Keratinocyte (primary cell): Measurements from ENCODE around the gene LCA5.

Source experiments
- CTCF ChIP-seq, 3 experiments: IDR thresholded peaks in 1 of 3; conservative IDR thresholded peaks in 1 of 3; optimal IDR thresholded peaks in 1 of 3; 2 replicates in 2 of 3; 3 replicates in 1 of 3; pipeline versions ENCODE3 to v1.5.1; 2011; ENCODE audit warnings: low read length in 3 of 3, mild to moderate bottlenecking in 3 of 3, moderate library complexity in 2 of 3, control low read depth in 1 of 3, inconsistent platforms in 1 of 3; ENCODE audit not compliant: insufficient read depth in 2 of 3; ENCODE audit errors: extremely low read depth in 1 of 3
- EZH2 ChIP-seq: IDR thresholded peaks from one replicate; pipeline ENCODE4 v1.6.1; 2012; ENCODE audit warnings: inconsistent platforms, mild to moderate bottlenecking, low read length, moderate library complexity

DNA sequence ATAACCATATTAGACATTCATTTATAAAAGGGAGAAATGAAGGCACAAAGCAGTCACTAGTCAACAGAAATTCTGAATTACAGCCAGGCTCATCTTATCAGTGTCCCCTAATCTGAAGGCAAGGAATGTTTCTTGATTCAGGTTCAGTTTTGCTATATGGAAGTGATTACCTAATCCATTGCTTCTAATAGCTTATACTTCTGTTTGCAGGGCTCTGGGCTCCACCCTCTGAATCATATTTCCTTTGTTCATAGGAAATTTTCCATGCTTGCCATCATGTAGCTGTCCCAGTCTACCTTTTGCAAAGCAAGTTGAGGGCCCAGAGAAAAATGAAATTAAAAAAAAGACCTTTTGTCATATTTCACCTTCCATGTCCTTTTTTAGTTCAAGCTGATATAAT lies 96.0 kb downstream of the LCA5 start:
- no peak for TF ChIP-seq CTCF (optimal IDR thresholded peaks at IDR 0.05 in 1 of 3, IDR thresholded peaks at IDR 0.05 in 1 of 3, conservative IDR thresholded peaks at IDR 0.05 in 1 of 3; ENCODE audit: extremely low read depth in 1 of 3, insufficient read depth in 2 of 3, low read length in 3 of 3)
- TF ChIP-seq EZH2: no peak
